ENCODE results near the gene MRPL24. TPM values are rescaled to one million over a fixed set of nuclear protein-coding genes. Genes with fewer than 3 reads are reported as not detected.

Gene MRPL24
- total and polyA plus RNA-seq, 10 of the 15 experiments (the other 5 are each of a cell fraction or from before 2014, with no cell fraction given): 87.4 to 269 (median 134) TPM

GRCh38 chr1:156704166-156704711, 36.6 kb downstream of the MRPL24 start:
- intact Hi-C loops (cut with micrococcal nuclease; ENCODE audit: unreplicated experiment): no loop called here
- FAIRE-seq: no peak

More at GRCh38 chr1:156704166-156704711, 36.6 kb downstream of the MRPL24 start:
- H3K79me2 ChIP-seq (ENCODE audit: control insufficient read depth, insufficient read depth, low read length): no peaks in the 10 kb centered on the region
- ChIA-PET SMC1A (ENCODE audit: uncharacterized antibody, unreplicated experiment) (interaction anchor here (0.8 to 1.1 kb wide), 3 partner anchors 15 to 18 kb away, joined by 3 to 6 read pairs (median 3); no protein-coding TSS in a partner anchor), CTCF (interaction anchor here (1.0 to 9.5 kb wide), 7 partner anchors 10 to 136 kb away, joined by 3 to 157 read pairs (median 7); partner anchors contain the start of genes ISG20L2 and METTL25B), POLR2A (interaction anchor here (0.5 to 0.6 kb wide), 2 partner anchors 9 to 122 kb away, joined by 3 to 4 read pairs; no protein-coding TSS in a partner anchor), RAD21 (ENCODE audit: unreplicated experiment) (interaction anchor here (1.4 to 3.6 kb wide), 2 partner anchors 22 to 44 kb away, joined by 3 to 19 read pairs; no protein-coding TSS in a partner anchor)
- H3K4me3 ChIP-seq: no peak overlapping the region
- H3K36me3 ChIP-seq (ENCODE audit: control insufficient read depth in 2 of 2, insufficient read depth in 2 of 2, low read length in 1 of 2): no peaks in the 10 kb centered on the region
- peaks cover 10 to 15% of the 10 kb centered on the region in 2 experiments for H3K27me3 ChIP-seq (replicated peaks in 1 of 2; ENCODE audit: control insufficient read depth in 2 of 2, insufficient read depth in 2 of 2, low read length in 1 of 2)
- DNase-seq (ENCODE audit: low read depth, low spot score) (no peak), ATAC-seq (no peak)
- no peak overlapping the region for H2AFZ ChIP-seq (ENCODE audit: control insufficient read depth, low read depth, low read length)
- in situ Hi-C loops (cut with MboI): no loop called here
- BruUV-seq (replicated peaks): no TSS peak
- no peak for TF ChIP-seq MEF2A (IDR thresholded peaks at IDR 0.05; ENCODE audit: insufficient read depth, low read depth, low read length)
- no peak for TF ChIP-seq POLR2A (IDR thresholded peaks at IDR 0.05; ENCODE audit: low read depth, low read length)
- TF ChIP-seq NBN (IDR thresholded peaks at IDR 0.05): no peak
- TF ChIP-seq SMAD1 (IDR thresholded peaks at IDR 0.05; ENCODE audit: low read depth, partially characterized antibody): no peak
- no peak for TF ChIP-seq TCF3 (IDR thresholded peaks at IDR 0.05; ENCODE audit: borderline replicate concordance, insufficient read depth, low read depth, low read length)
- no peak for TF ChIP-seq CREB1 (IDR thresholded peaks at IDR 0.05; ENCODE audit: low read depth)
- TF ChIP-seq MXI1 (IDR thresholded peaks at IDR 0.05; ENCODE audit: low read depth, low read length): no peak
- TF ChIP-seq MTA3 (IDR thresholded peaks at IDR 0.05; ENCODE audit: borderline replicate concordance, low read length): no peak
- no peak for TF ChIP-seq IRF3 (IDR thresholded peaks at IDR 0.05)
- no peak for TF ChIP-seq REST (IDR thresholded peaks at IDR 0.05; ENCODE audit: low read depth, low read length)
- no peak for TF ChIP-seq BACH1 (IDR thresholded peaks at IDR 0.05; ENCODE audit: borderline replicate concordance)
- no peak for TF ChIP-seq SP1 (IDR thresholded peaks at IDR 0.05; ENCODE audit: low read depth, low read length)
- TF ChIP-seq BCL3 (IDR thresholded peaks at IDR 0.05; ENCODE audit: borderline replicate concordance, insufficient read depth, low read depth, low read length, poor library complexity, severe bottlenecking): no peak
- no peak overlapping the region for H3K4me2 ChIP-seq (ENCODE audit: control insufficient read depth, insufficient read depth)
- 41% methylated on average over 10 of the region's 10 CpGs for WGBS (ENCODE audit: insufficient coverage, insufficient replicate concordance, low lambda C conversion rate, missing lambda C conversion rate)
- no peak overlapping the region for H3K27ac ChIP-seq (ENCODE audit: control insufficient read depth, insufficient read depth)
- no peaks in the 10 kb centered on the region; the same call in 1 of the 2 replicates for H4K20me1 ChIP-seq (ENCODE audit: control insufficient read depth, insufficient read depth)
- no peaks in the 10 kb centered on the region for H3K9me3 ChIP-seq (replicated peaks; ENCODE audit: control insufficient read depth, insufficient read depth, low read length)
- no peak overlapping the region for H3K9ac ChIP-seq (ENCODE audit: control insufficient read depth, insufficient read depth, low read length)
- H3K4me1 ChIP-seq (ENCODE audit: control insufficient read depth, insufficient read depth, low read length): peaks cover 6% of the 10 kb centered on the region
